Endodermal cell (in vitro differentiated cells): ENCODE results near the gene ZNF423. TPM values are rescaled to one million over a fixed set of nuclear protein-coding genes. Genes with fewer than 3 reads are reported as not detected.

Experiments used
- DNase-seq: peaks from one replicate; pipeline ENCODE4 v3.0.0-alpha.2; 2017
- H3K27ac ChIP-seq: 2 replicates; pipeline ENCODE4 v1.5.1; 2013; ENCODE audit warnings: mild to moderate bottlenecking, low read depth, low read length, moderate library complexity
- H3K27me3 ChIP-seq: 2 replicates; pipeline ENCODE4 v1.6.1; 2013; ENCODE audit warnings: mild to moderate bottlenecking, low read length, moderate library complexity; ENCODE audit not compliant: insufficient read depth, control insufficient read depth, poor library complexity, severe bottlenecking
- H3K36me3 ChIP-seq: 2 replicates; pipeline ENCODE4 v1.7.0; 2013; ENCODE audit warnings: mild to moderate bottlenecking, low read length, moderate library complexity; ENCODE audit not compliant: control insufficient read depth, insufficient read depth
- H3K4me1 ChIP-seq: one replicate; pipeline ENCODE4 v1.7.0; 2013; ENCODE audit warnings: low read length; ENCODE audit not compliant: control insufficient read depth, insufficient read depth
- H3K4me3 ChIP-seq: 2 replicates; pipeline ENCODE4 v1.5.1; 2013; ENCODE audit warnings: mild to moderate bottlenecking, low read length, moderate library complexity
- H3K9ac ChIP-seq: 2 replicates; pipeline ENCODE4 v1.6.1; 2013; ENCODE audit warnings: mild to moderate bottlenecking, low read length, moderate library complexity; ENCODE audit not compliant: poor library complexity, severe bottlenecking; ENCODE audit errors: extremely low read depth
- H3K9me3 ChIP-seq: 2 replicates; pipeline ENCODE4 v1.6.1; 2013; ENCODE audit warnings: mild to moderate bottlenecking, low read length, moderate library complexity; ENCODE audit not compliant: control insufficient read depth
- H3K27ac Mint-ChIP-seq: 2 replicates; pipeline ENCODE4 v1.8.0; 2020; ENCODE audit warnings: mixed read lengths
- H3K27me3 Mint-ChIP-seq: 2 replicates; pipeline ENCODE4 v1.8.0; 2021; ENCODE audit warnings: mild to moderate bottlenecking, mixed read lengths; ENCODE audit not compliant: insufficient read depth
- H3K36me3 Mint-ChIP-seq: 2 replicates; pipeline ENCODE4 v1.8.0; 2020; ENCODE audit warnings: low read depth, mixed read lengths
- H3K4me1 Mint-ChIP-seq: 2 replicates; pipeline ENCODE4 v1.8.0; 2020; ENCODE audit warnings: mixed read lengths
- H3K4me3 Mint-ChIP-seq: 2 replicates; pipeline ENCODE4 v1.8.0; 2020; ENCODE audit warnings: mild to moderate bottlenecking, moderate library complexity, mixed read lengths
- H3K9me3 Mint-ChIP-seq: 2 replicates; pipeline ENCODE4 v1.8.0; 2020; ENCODE audit warnings: mild to moderate bottlenecking, mixed read lengths
- CTCF ChIP-seq: fragments of 200-600 bp; sonication (generic); conservative IDR thresholded peaks from 2 replicates; pipeline ENCODE4 v1.5.0; 2021; ENCODE audit warnings: antibody characterized with exemption, mild to moderate bottlenecking
- WGBS, 2 experiments: methylation state at CpG; one replicate each; pipeline versions ENCODE4 v1.1.5 to v1.1.7; 2013; ENCODE audit warnings: missing lambda C conversion rate in 2 of 2, mixed read lengths in 1 of 2; ENCODE audit not compliant: insufficient coverage in 1 of 2, insufficient read length in 1 of 2; 5-methylcytosine and 5-hydroxymethylcytosine counted together
- total RNA-seq, 2 donors: library from RNA; stranded (reverse); fragmentation: NEBNext Ultra II Directional in 1 of 2; extraction: Animal tissue kit (Norgen Biotek cat#: 25700) in 1 of 2; gene quantifications; 2 replicates in 1 of 2; 3 replicates in 1 of 2; pipeline ENCODE4 v1.2.1, GENCODE V29; 2021

The ZNF423 gene
- total RNA-seq, 2 donors from 2014 or later = 30.3 to 41.9 TPM

DNA sequence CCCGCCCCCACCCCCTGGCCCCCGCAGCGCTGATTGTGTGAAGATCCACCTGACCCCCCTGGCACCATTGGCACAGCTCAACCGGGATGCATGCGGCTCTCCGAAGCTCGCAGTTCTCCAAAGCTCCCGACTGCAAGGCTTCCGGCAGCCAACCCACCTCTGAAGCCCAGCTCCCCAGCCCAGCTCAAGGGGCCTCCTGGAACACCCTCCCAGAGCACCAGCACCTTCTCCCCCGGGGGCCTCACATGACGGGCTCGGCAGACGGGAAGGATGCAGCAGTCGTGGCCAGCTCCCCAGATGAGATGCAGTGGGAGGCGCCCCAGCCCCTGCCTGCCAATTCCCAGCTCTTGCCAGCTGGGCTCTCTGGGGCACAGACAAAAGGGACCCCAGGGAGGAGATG lies 215.3 kb downstream of the ZNF423 start:
- Histone ChIP-seq H3K4me3 (no peak overlapping the region), H3K4me1 (peaks cover 12% of the 10 kb centered on the region), H3K36me3 (no peaks in the 10 kb centered on the region), H3K9ac (no peak overlapping the region), H3K27me3 (no peaks in the 10 kb centered on the region), H3K9me3 (peaks cover 2% of the 10 kb centered on the region), H3K27ac (peak overlapping the region; percentile 98)
- DNase-seq = no peak
- no peak for TF ChIP-seq CTCF
- no peak overlapping the region for H3K4me3 Mint-ChIP-seq
- 38 to 81% methylated on average over 7 to 15 of the region's 15 CpGs for WGBS, 2 experiments
- H3K9me3 Mint-ChIP-seq = no peaks in the 10 kb centered on the region
- no peak overlapping the region for H3K27ac Mint-ChIP-seq
- H3K36me3 Mint-ChIP-seq = peaks cover 31% of the 10 kb centered on the region
- H3K27me3 Mint-ChIP-seq = no peaks in the 10 kb centered on the region
- peaks cover 27% of the 10 kb centered on the region for H3K4me1 Mint-ChIP-seq

GRCh38 chr16:49639739-49640431 lies 216.0 kb downstream of the ZNF423 start:
- Mint-ChIP-seq H3K27me3 (no peaks in the 10 kb centered on the region), H3K4me3 (peak overlapping the region; percentile 7), H3K9me3 (no peaks in the 10 kb centered on the region), H3K36me3 (peaks cover 31% of the 10 kb centered on the region), H3K27ac (peak overlapping the region; percentile 46), H3K4me1 (peaks cover 27% of the 10 kb centered on the region)
- Histone ChIP-seq H3K27ac (peak overlapping the region; percentile 98), H3K27me3 (no peaks in the 10 kb centered on the region), H3K4me3 (no peak overlapping the region), H3K9ac (peak overlapping the region; percentile 23), H3K9me3 (no peaks in the 10 kb centered on the region), H3K4me1 (peaks cover 12% of the 10 kb centered on the region), H3K36me3 (peaks cover 5% of the 10 kb centered on the region)
- TF ChIP-seq CTCF = no peak
- DNase-seq = peak; percentile 64
- WGBS, 2 experiments = 31 to 48% methylated on average over 16 to 22 of the region's 22 CpGs

- 87 to 91% methylated on average over 9 to 23 of the region's 23 CpGs for WGBS, 2 experiments
- peak overlapping the region; percentile 46 for H3K27ac Mint-ChIP-seq
- peaks cover 27% of the 10 kb centered on the region for H3K4me1 Mint-ChIP-seq
- no peaks in the 10 kb centered on the region for H3K27me3 Mint-ChIP-seq
- peaks cover 31% of the 10 kb centered on the region for H3K36me3 Mint-ChIP-seq
- DNase-seq = peak; percentile 41
- H3K27ac ChIP-seq = peak overlapping the region; percentile 98
- H3K4me3 Mint-ChIP-seq = no peak overlapping the region
- no peak for TF ChIP-seq CTCF
- H3K27me3 ChIP-seq = no peaks in the 10 kb centered on the region
- H3K4me1 ChIP-seq = peaks cover 12% of the 10 kb centered on the region
- H3K9me3 ChIP-seq = no peaks in the 10 kb centered on the region
- H3K9me3 Mint-ChIP-seq = no peaks in the 10 kb centered on the region
- peak overlapping the region; percentile 23 for H3K9ac ChIP-seq
- peaks cover 6% of the 10 kb centered on the region for H3K36me3 ChIP-seq
- no peak overlapping the region for H3K4me3 ChIP-seq
These were observed 217.0 kb downstream of the ZNF423 start for GRCh38 chr16:49638673-49639610.
